HepG2 (cell line): ENCODE measurements around the gene RASSF7. TPM values are rescaled to one million over a fixed set of nuclear protein-coding genes. Genes with fewer than 3 reads are reported as not detected.

Experiments used
- ARHGAP35 ChIP-seq: sonication (generic); formaldehyde crosslinking; IDR thresholded peaks from 2 replicates; pipeline ENCODE4 v1.9.0; 2022; ENCODE audit warnings: mild to moderate bottlenecking, inconsistent platforms, moderate library complexity, missing genetic modification reagents, borderline replicate concordance
- ELF4 ChIP-seq: sonication (generic); formaldehyde crosslinking; IDR thresholded peaks from 2 replicates; pipeline ENCODE4 v1.5.0; 2020; ENCODE audit warnings: missing genetic modification reagents, mild to moderate bottlenecking, moderate library complexity, borderline replicate concordance
- ETV5 ChIP-seq: IDR thresholded peaks from 2 replicates; pipeline ENCODE4 v1.6.1; 2018; ENCODE audit warnings: missing biosample characterization, missing genetic modification reagents, inconsistent platforms, borderline replicate concordance
- FOSL2 ChIP-seq: sonication (generic); formaldehyde crosslinking; IDR thresholded peaks from 2 replicates; pipeline ENCODE4 v1.4.0; 2020; ENCODE audit warnings: missing genetic modification reagents
- GLI4 ChIP-seq: sonication (generic); formaldehyde crosslinking; IDR thresholded peaks from 2 replicates; pipeline ENCODE4 v1.5.1; 2020; ENCODE audit warnings: missing genetic modification reagents, mild to moderate bottlenecking, moderate library complexity, borderline replicate concordance
- HIVEP1 ChIP-seq: sonication (generic); formaldehyde crosslinking; IDR thresholded peaks from 2 replicates; pipeline ENCODE4 v1.4.0; 2020; ENCODE audit warnings: mild to moderate bottlenecking, missing genetic modification reagents
- MXD3 ChIP-seq: IDR thresholded peaks from 2 replicates; pipeline ENCODE4 v1.6.1; 2016; ENCODE audit warnings: mild to moderate bottlenecking, missing biosample characterization, missing genetic modification reagents
- NCOA2 ChIP-seq: sonication (generic); formaldehyde crosslinking; IDR thresholded peaks from 2 replicates; pipeline ENCODE4 v1.8.0; 2022; ENCODE audit warnings: inconsistent platforms
- PRDM15 ChIP-seq: sonication (generic); formaldehyde crosslinking; IDR thresholded peaks from 2 replicates; pipeline ENCODE4 v1.4.0; 2020; ENCODE audit warnings: missing genetic modification reagents
- SMYD3 ChIP-seq: sonication (generic); formaldehyde crosslinking; IDR thresholded peaks from 2 replicates; pipeline ENCODE4 v1.8.1; 2023; ENCODE audit warnings: mild to moderate bottlenecking, missing genetic modification reagents
- SNRNP70 ChIP-seq: fragments of 200-400 bp; formaldehyde crosslinking; IDR thresholded peaks from 2 replicates; pipeline ENCODE4 v1.6.1; 2017; ENCODE audit warnings: mild to moderate bottlenecking, low read depth, low read length, moderate library complexity
- TARDBP ChIP-seq: sonication (generic); formaldehyde crosslinking; IDR thresholded peaks from 2 replicates; pipeline ENCODE4 v1.8.0; 2022; ENCODE audit warnings: mild to moderate bottlenecking, missing genetic modification reagents
- TRAFD1 ChIP-seq: sonication (generic); formaldehyde crosslinking; IDR thresholded peaks from 2 replicates; pipeline ENCODE4 v1.5.1; 2020; ENCODE audit warnings: missing genetic modification reagents, mild to moderate bottlenecking, borderline replicate concordance
- ZHX1 ChIP-seq: sonication (generic); formaldehyde crosslinking; IDR thresholded peaks from 2 replicates; pipeline ENCODE4 v1.8.1; 2022; ENCODE audit warnings: low read depth, mild to moderate bottlenecking, missing genetic modification reagents
- ZNF12 ChIP-seq: sonication (generic); formaldehyde crosslinking; IDR thresholded peaks from 2 replicates; pipeline ENCODE4 v1.5.0; 2020; ENCODE audit warnings: missing genetic modification reagents
- ZNF3 ChIP-seq: IDR thresholded peaks from 2 replicates; pipeline ENCODE4 v1.7.0; 2017; ENCODE audit warnings: inconsistent platforms
- ZNF510 ChIP-seq: sonication (generic); formaldehyde crosslinking; IDR thresholded peaks from 2 replicates; pipeline ENCODE4 v1.4.0; 2020; ENCODE audit warnings: low read depth, mild to moderate bottlenecking, missing genetic modification reagents
- ZNF576 ChIP-seq: sonication (generic); formaldehyde crosslinking; IDR thresholded peaks from 2 replicates; pipeline ENCODE4 v1.4.0; 2020; ENCODE audit warnings: mild to moderate bottlenecking, missing genetic modification reagents
- ZUFSP ChIP-seq: sonication (generic); formaldehyde crosslinking; IDR thresholded peaks from 2 replicates; pipeline ENCODE4 v1.9.0; 2021; ENCODE audit warnings: missing genetic modification reagents, mild to moderate bottlenecking, borderline replicate concordance
- polyA plus RNA-seq, 8 experiments: library from polyadenylated mRNA; depleted of rRNA in 3 of 8; stranded (reverse) in 7 of 8; unstranded in 1 of 8; fragments of >200 nt; fragmentation: Illumina TruSeq in 4 of 8; extraction: Trizol in 4 of 8; gene quantifications; 2 replicates each; pipeline versions ENCODE4 v1.2.1 to v1.2.3, GENCODE V29; 2011 to 2016; ENCODE audit warnings: low read depth in 4 of 8, missing spikeins in 1 of 8, mixed read lengths in 1 of 8; ENCODE audit not compliant: insufficient read depth in 1 of 8
- total RNA-seq, 5 experiments: library from RNA; depleted of rRNA; stranded (reverse); fragments of >200 nt; fragmentation: Illumina TruSeq; extraction: Trizol; gene quantifications; 2 replicates each; pipeline ENCODE4 v1.2.3, GENCODE V29; 2016; ENCODE audit warnings: low read depth in 1 of 5

Gene RASSF7
- total and polyA plus RNA-seq, 2 of the 13 experiments (the other 11 are each of a cell fraction or from before 2014, with no cell fraction given), result 20.2 to 28.6 TPM

- TF ChIP-seq HIVEP1 (0 out of 2 replicates have a peak, but pooled peaks have one; percentile 51), ARHGAP35 (no peak), ZNF12 (CRISPR knock-in tag) (no peak), ELF4 (CRISPR knock-in tag) (no peak), SMYD3 (CRISPR knock-in tag) (no peak), ZNF576 (CRISPR knock-in tag) (no peak), MXD3 (CRISPR knock-in tag) (no peak), ZNF510 (CRISPR knock-in tag) (no peak), ZUFSP (CRISPR knock-in tag) (no peak), ZNF3 (CRISPR knock-in tag) (0 out of 2 replicates have a peak, but pooled peaks have one; percentile 46), FOSL2 (CRISPR knock-in tag) (peak; percentile 99), TARDBP (CRISPR knock-in tag) (peak; percentile 64; the same call in 1 of the 2 replicates), PRDM15 (CRISPR knock-in tag) (no peak), GLI4 (CRISPR knock-in tag) (no peak), ETV5 (CRISPR knock-in tag) (peak; percentile 34; the same call in 1 of the 2 replicates), TRAFD1 (0 out of 2 replicates have a peak, but pooled peaks have one; percentile 60), SNRNP70 (no peak), ZHX1 (CRISPR knock-in tag) (peak; percentile 78), NCOA2 (peak; percentile 70)
These were observed 27.2 kb downstream of the RASSF7 start (continued) for GRCh38 chr11:587978-588380.
